GM18867 (cell line): ENCODE measurements around the gene PRCP.

Experiments
- ATAC-seq: cut with Tn5 transposase; IDR thresholded peaks from one replicate; pipeline ENCODE4 v1.9.1; 2021; ENCODE audit warnings: mild to moderate bottlenecking, moderate library complexity; ENCODE audit not compliant: unreplicated experiment

PRCP gene

GRCh38 chr11:82908311-82908710, 8.1 kb upstream of the PRCP start:
- no peak for ATAC-seq

GRCh38 chr11:82907371-82907770, 7.1 kb upstream of the PRCP start:
- ATAC-seq = no peak

- ATAC-seq = no peak
These were observed 6.7 kb upstream of the PRCP start for GRCh38 chr11:82906931-82907330.

- ATAC-seq = no peak
These were observed 6.0 kb upstream of the PRCP start for GRCh38 chr11:82906236-82906635.

- ATAC-seq = no peak
These were observed 3.8 kb upstream of the PRCP start for GRCh38 chr11:82903843-82904586.

GRCh38 chr11:82902880-82903279, 2.6 kb upstream of the PRCP start:
- no peak for ATAC-seq

GRCh38 chr11:82901922-82902485, 1.8 kb upstream of the PRCP start:
- no peak for ATAC-seq

GRCh38 chr11:82901165-82901921, 1.1 kb upstream of the PRCP start, which contains the start of gene DDIAS:
Gene DDIAS (plus strand): TSS chr11:82901736. CDS start chr11:82914739, 13,003 bp downstream.
- peak; percentile 70 for ATAC-seq

GRCh38 chr11:82899957-82900276, 313 bp downstream of the PRCP start:
- ATAC-seq = peak; percentile 4

- no peak for ATAC-seq
These were observed 927 bp downstream of the PRCP start for GRCh38 chr11:82899186-82899820.

- ATAC-seq = no peak
These were observed 2.0 kb downstream of the PRCP start for GRCh38 chr11:82898241-82898640.

GRCh38 chr11:82896183-82896582, 4.0 kb downstream of the PRCP start:
- ATAC-seq = no peak

- peak; percentile 35 for ATAC-seq
These were observed 4.7 kb downstream of the PRCP start for GRCh38 chr11:82895437-82896091.

- no peak for ATAC-seq
These were observed 7.5 kb downstream of the PRCP start for GRCh38 chr11:82892611-82893169.

GRCh38 chr11:82890936-82891335, 9.3 kb downstream of the PRCP start:
- no peak for ATAC-seq

GRCh38 chr11:82890002-82890341, 10.3 kb downstream of the PRCP start:
- no peak for ATAC-seq

GRCh38 chr11:82889133-82890001, 10.9 kb downstream of the PRCP start:
- ATAC-seq = no peak

GRCh38 chr11:82883853-82884252, 16.4 kb downstream of the PRCP start:
- no peak for ATAC-seq

GRCh38 chr11:82874646-82875523, 25.3 kb downstream of the PRCP start:
- ATAC-seq = no peak
